Endothelial cell of umbilical vein (primary cell): ENCODE results near the gene MYOF.

ENCODE experiments used
- EZH2 ChIP-seq: IDR thresholded peaks from 2 replicates; pipeline ENCODE4 v1.6.1; 2012; ENCODE audit warnings: borderline replicate concordance, low read depth, mild to moderate bottlenecking, moderate library complexity, low read length, inconsistent platforms; ENCODE audit not compliant: severe bottlenecking
- GATA2 ChIP-seq: IDR thresholded peaks from 2 replicates; pipeline ENCODE4 v1.7.0; 2011; ENCODE audit warnings: low read depth, mild to moderate bottlenecking, moderate library complexity, mixed read lengths, low read length; ENCODE audit not compliant: insufficient read length, insufficient read depth
- JUN ChIP-seq: IDR thresholded peaks from 2 replicates; pipeline ENCODE4 v1.6.1; 2011; ENCODE audit warnings: borderline replicate concordance, low read depth; ENCODE audit not compliant: insufficient read length, insufficient read depth
- POLR2A ChIP-seq: IDR thresholded peaks from 2 replicates; pipeline ENCODE4 v1.6.1; 2012; ENCODE audit warnings: low read depth, mild to moderate bottlenecking, control low read depth, low read length
- POLR2AphosphoS5 ChIP-seq: IDR thresholded peaks from 2 replicates; pipeline ENCODE4 v1.6.1; 2012; ENCODE audit warnings: low read depth, mild to moderate bottlenecking, control low read depth, low read length, moderate library complexity; ENCODE audit not compliant: insufficient read depth
- TF ChIP-seq, protein P1 (sequence below), 2 donors: IDR thresholded peaks; 1 replicate in 1 of 2; 2 replicates in 1 of 2; pipeline ENCODE4 v1.5.1; 2011; ENCODE audit warnings: low read length in 2 of 2, mild to moderate bottlenecking in 2 of 2, moderate library complexity in 2 of 2, control low read depth in 1 of 2, inconsistent platforms in 1 of 2, low read depth in 1 of 2; ENCODE audit not compliant: insufficient read depth in 1 of 2; ENCODE audit errors: extremely low read depth in 1 of 2

DNA sequence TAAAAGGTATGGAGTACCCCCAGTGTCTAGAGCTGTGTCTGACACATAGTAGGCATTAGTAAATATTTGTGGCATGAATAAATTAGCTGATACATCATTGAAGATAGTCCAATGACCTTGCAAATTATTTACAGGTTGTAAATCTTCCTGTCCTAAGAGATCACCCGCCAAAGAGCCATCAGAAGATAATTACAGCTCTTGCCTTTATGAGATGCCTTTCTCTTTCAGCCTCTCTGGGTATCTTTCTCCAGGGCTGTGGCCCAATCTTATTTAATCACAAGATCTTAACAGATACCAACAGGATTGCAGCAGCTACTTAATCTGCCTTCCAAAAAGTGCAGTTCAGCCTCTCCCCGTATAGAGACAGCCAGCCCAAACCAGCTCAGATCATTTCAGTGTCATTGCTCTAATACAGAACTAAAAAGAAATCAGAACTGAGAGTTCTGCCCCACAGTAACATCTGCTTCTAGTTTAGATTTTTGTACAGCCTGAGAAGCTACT lies 41.5 kb downstream of the MYOF start:
- TF ChIP-seq, protein P1, sequence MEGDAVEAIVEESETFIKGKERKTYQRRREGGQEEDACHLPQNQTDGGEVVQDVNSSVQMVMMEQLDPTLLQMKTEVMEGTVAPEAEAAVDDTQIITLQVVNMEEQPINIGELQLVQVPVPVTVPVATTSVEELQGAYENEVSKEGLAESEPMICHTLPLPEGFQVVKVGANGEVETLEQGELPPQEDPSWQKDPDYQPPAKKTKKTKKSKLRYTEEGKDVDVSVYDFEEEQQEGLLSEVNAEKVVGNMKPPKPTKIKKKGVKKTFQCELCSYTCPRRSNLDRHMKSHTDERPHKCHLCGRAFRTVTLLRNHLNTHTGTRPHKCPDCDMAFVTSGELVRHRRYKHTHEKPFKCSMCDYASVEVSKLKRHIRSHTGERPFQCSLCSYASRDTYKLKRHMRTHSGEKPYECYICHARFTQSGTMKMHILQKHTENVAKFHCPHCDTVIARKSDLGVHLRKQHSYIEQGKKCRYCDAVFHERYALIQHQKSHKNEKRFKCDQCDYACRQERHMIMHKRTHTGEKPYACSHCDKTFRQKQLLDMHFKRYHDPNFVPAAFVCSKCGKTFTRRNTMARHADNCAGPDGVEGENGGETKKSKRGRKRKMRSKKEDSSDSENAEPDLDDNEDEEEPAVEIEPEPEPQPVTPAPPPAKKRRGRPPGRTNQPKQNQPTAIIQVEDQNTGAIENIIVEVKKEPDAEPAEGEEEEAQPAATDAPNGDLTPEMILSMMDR (IDR thresholded peaks at IDR 0.05; ENCODE audit: extremely low read depth in 1 of 2, insufficient read depth in 1 of 2, low read depth in 1 of 2, low read length in 2 of 2): no peak
- TF ChIP-seq POLR2A: no peak
- TF ChIP-seq JUN: no peak
- no peak for TF ChIP-seq POLR2AphosphoS5
- no peak for TF ChIP-seq GATA2
- no peak for TF ChIP-seq EZH2
